HG03175 (cell line): Measurements from ENCODE around the gene SKA2.
"Not testable (repeated sequence)": the region's sequence is repeated elsewhere in the genome, so short reads cannot be mapped to it uniquely, and the experiment has no call there.

Experiments
- ATAC-seq: cut with Tn5 transposase; IDR thresholded peaks from one replicate; pipeline ENCODE4 v1.9.1; 2021; ENCODE audit warnings: mild to moderate bottlenecking, moderate library complexity; ENCODE audit not compliant: unreplicated experiment

Gene SKA2

GRCh38 chr17:59152925-59153324 is 2.1 kb downstream of the SKA2 start:
- ATAC-seq: no peak

GRCh38 chr17:59151591-59151990 is 3.4 kb downstream of the SKA2 start:
- ATAC-seq: no peak

- no peak for ATAC-seq
These were observed 4.0 kb downstream of the SKA2 start for GRCh38 chr17:59151006-59151405.

GRCh38 chr17:59149841-59150511 is 5.0 kb downstream of the SKA2 start:
- no peak for ATAC-seq

- no peak for ATAC-seq
These were observed 5.9 kb downstream of the SKA2 start for GRCh38 chr17:59149051-59149450.

- ATAC-seq: no peak
These were observed 9.4 kb downstream of the SKA2 start for GRCh38 chr17:59145571-59146096.

- no peak for ATAC-seq
These were observed 13.1 kb downstream of the SKA2 start for GRCh38 chr17:59141860-59142259.

GRCh38 chr17:59139939-59140338 is 15.0 kb downstream of the SKA2 start:
- no peak for ATAC-seq

- not testable (repeated sequence) for ATAC-seq
These were observed 16.6 kb downstream of the SKA2 start for GRCh38 chr17:59138339-59138738.

GRCh38 chr17:59131131-59131530 is 23.9 kb downstream of the SKA2 start:
- ATAC-seq: no peak

- no peak for ATAC-seq
These were observed 25.2 kb downstream of the SKA2 start for GRCh38 chr17:59129814-59130213.

GRCh38 chr17:59126809-59127417 is 28.1 kb downstream of the SKA2 start:
- ATAC-seq: no peak

- no peak for ATAC-seq
These were observed 30.3 kb downstream of the SKA2 start for GRCh38 chr17:59124665-59125064.

GRCh38 chr17:59121901-59122480 is 33.0 kb downstream of the SKA2 start:
- no peak for ATAC-seq

- no peak for ATAC-seq
These were observed 39.5 kb downstream of the SKA2 start for GRCh38 chr17:59115474-59115873.

- ATAC-seq: no peak
These were observed 43.4 kb downstream of the SKA2 start for GRCh38 chr17:59111539-59111938.

- no peak for ATAC-seq
These were observed 44.0 kb downstream of the SKA2 start for GRCh38 chr17:59110973-59111372.

GRCh38 chr17:59108400-59109102 is 46.4 kb downstream of the SKA2 start:
- no peak for ATAC-seq

- no peak for ATAC-seq
These were observed 47.7 kb downstream of the SKA2 start for GRCh38 chr17:59107306-59107670.

- ATAC-seq: peak; percentile 96
These were observed 48.3 kb downstream of the SKA2 start, which contains the start of gene TRIM37 for GRCh38 chr17:59106463-59107305. Gene TRIM37 (minus strand): TSS chr17:59106880. CDS start chr17:59106461, 419 bp downstream.
